ENCODE measurements around the gene PGA4.
"Not testable (repeated sequence)": the region's sequence is repeated elsewhere in the genome, so short reads cannot be mapped to it uniquely, and the experiment has no call there.

Gene PGA4

DNA sequence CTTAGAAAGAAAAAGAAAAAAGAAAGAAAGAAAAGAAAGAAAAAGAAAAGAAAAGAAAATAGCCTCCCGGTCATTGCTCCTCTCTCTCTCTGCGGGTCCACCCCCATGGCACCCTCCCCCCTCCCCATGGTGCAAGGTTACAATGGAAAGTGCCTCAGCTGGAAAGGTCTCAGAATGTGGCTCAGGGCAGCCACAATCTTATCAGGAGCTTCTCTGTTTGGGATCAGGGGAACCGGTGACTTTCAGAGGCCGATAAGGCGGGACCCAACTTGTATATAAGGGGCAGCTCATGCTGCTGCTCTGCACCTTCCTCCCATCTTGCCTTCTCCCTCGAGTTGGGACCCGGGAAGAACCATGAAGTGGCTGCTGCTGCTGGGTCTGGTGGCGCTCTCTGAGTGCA, at the start of gene PGA4:
PGA4 (plus strand) TSS at position 301 of the 400 bp plus-strand sequence; CDS start at position 355, 54 bp downstream.
- DNase-seq, result not testable (repeated sequence)

DNA sequence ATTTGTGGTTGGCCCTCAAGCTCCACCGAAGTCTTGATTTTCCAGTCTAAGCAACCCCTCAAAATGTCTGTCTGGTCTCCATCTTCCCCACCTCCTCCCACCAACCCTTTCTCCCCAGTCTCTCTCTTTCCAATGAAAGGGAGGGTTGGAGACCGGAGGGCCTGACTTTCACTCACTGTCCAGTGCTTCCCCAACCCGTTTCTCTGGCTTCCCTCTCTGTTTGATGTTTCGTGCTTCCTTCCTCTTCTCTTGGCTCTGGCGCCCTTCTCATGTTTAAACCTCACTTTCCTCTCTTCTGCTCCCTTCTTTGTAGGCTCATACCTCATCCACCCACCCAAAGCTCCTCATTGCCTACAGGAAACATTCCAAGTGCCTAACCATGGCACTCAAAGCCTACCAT, 49.8 kb upstream of the PGA4 start:
- no peak for DNase-seq

DNA sequence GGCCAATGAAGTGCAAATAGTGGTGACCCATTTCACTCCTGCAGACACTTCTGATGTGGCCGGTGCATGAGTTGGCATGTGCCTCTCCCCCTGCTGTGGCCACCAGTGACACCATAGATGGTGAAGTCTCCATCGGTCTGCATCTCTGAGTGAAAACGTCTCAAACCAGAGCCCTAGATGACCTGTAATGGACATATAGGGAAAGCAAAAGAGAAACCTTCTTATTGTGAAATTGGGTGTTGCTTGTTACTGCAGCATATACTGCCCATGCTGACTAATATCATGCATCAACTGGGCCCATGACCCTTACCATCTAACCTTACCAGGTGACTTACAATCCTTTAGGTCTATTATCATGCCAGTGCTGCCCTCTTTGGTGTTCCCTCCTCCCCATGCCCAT, 49.3 kb upstream of the PGA4 start:
- DNase-seq, result no peak

GRCh38 chr11:61173456-61173855, 48.7 kb upstream of the PGA4 start:
- no peak for DNase-seq

DNA sequence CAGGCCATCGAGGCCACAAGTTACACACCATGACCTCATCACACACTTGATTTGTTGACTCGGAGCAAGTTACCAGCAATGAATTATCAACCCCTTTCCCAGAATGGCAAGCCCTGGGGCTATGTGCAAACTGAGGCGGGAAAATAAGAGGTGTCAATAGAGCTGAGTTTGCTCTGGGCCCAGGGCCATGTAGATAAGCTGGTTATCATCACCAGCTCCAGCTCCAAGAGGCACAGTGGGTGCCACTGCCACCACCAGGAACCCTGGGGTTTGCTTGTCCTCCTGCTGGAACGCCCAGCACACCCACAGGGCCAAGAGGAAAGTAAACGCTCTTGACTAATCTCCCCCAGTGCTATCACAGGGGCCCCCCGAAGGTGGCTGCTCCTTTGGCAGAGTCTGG, 47.9 kb upstream of the PGA4 start:
- DNase-seq, result no peak

DNA sequence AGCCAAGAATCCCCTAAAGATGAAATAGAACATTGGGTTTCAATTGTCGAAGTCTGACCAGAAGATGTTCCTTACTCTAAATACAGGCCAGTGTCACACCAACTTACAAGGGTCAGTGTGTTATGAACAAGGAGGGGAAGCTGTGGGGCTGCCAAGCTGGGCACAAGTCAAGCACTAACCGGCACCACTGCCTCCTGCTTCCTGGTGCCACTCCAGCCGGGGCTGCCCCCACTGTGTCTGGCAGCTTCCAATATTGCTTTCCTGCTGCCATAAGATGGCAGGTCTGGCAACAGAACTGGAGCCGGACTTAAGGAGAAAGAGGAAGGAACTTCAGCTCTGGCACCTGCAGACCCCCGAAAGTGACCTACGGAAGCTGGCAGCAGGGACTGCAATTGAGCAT, 47.2 kb upstream of the PGA4 start:
- no peak for DNase-seq

DNA sequence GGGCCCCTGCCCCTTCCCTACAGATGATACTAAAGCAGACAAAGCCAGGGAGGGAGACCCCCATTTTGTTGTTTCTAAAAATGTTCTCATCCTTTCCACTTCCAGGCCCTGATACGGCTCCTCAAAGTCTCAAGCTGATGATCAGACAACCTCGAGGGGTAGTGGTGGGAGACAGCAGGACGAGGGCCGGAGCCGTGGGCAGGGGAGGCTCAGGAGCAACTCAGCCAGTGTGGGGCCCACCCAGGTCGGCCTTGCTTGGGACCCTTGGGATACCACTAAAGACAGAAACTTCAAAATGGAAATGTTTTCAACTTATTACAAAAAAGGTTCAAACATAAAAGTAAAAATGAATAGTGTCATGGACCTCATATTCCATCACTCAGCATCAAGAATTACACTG, 45.7 kb upstream of the PGA4 start:
- DNase-seq, result no peak

DNA sequence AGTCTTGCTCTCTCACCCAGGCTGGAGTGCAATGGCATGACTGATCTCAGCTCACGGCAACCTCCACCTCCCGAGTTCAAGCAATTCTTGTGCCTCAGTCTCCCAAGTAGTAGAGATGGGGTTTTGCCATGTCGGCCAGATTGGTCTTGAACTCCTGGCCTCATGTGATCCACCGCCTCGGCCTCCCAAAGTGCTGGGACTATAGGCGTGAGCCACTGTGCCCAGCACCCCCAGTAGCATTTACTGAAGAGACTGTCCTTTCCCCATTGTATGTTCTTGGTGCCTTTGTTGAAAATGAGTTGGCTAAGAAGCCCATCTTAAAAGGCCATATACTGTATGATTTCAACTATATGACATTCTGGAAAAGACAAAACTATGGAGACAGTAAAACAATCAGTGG, 41.9 kb upstream of the PGA4 start:
- not testable (repeated sequence) for DNase-seq

DNA sequence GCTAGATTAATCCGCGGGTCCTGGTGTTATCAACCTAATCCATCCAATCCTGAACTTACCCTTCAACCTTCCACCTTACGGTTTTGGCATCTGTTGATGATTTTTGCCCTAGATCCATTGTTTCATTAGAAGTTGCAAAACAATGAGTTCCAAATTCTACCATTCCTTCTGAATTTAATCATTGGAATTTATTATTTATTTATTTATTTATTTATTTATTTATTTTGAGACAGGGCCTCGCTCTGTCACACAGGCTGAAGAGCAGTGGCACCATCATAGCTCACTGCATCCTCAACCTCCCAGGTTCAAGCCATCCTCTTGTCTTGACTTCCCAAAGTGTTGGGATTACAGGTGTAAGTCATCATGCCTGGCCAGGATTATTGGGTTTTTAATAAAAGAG, 40.7 kb upstream of the PGA4 start:
- no peak for DNase-seq

DNA sequence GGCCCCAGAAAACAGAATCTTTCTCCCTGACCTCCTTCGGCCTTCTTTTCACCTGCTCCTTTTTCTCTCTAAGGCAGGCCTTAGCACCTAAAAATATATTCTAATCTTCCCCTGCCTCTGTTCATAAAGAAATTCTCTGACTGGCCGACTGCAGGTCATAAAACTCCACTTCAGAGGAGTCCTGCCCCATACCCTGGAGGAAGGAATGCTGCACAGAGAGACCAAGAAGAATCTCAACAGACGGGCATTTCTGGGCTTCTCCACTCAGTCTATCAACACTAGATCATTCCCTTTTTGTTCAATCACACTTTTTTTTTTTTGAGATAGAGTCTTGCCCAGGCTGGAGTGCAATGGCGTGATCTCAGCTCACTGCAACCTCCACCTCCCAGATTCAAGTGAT, 38.5 kb upstream of the PGA4 start:
- no peak for DNase-seq

DNA sequence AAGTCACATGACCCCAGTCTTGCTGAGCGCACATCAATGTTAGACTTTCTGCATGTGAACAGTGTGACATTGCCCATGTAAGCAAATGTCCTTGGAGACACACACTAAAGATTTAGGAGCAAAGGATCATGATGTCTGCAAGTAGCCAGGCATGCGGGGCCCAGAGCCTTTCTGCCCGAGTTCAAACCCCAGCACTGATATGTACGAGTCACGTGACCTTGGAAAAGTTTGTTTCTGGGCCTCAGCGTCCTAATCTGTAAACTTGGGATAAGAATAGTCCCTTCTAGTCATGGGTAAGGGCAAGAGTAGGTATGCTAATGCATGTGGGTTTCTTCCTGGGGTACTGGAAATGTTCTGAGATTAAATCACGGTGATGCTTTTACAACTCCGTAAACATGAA, 35.6 kb upstream of the PGA4 start:
- no peak for DNase-seq

- peak; percentile 75 for DNase-seq
These were observed 34.5 kb upstream of the PGA4 start for GRCh38 chr11:61187505-61188130.

GRCh38 chr11:61189933-61190332, 32.2 kb upstream of the PGA4 start:
- no peak for DNase-seq

DNA sequence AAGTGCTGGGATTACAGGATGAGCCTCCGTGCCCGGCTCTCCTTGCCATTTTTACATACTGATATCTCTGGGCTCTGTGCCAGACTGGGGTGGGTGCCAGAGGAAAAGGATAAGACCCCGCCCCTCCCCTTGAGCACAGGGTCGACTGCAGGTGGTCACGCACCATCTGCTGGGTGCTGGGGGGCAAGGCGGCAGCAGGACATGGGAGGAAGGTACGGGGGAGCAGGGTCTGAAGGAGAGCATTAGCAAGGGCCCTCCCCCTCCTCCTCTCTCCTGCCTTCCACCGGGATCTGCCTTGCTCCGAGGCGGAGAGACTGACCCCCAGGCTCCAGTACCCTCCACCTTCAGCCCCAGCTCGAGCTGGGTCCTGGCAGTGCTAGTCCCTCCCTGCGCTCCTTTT, 28.6 kb upstream of the PGA4 start:
- no peak for DNase-seq

GRCh38 chr11:61194169-61194671, 27.9 kb upstream of the PGA4 start:
- DNase-seq, result no peak

GRCh38 chr11:61194981-61195695, 27.0 kb upstream of the PGA4 start:
- no peak for DNase-seq

DNA sequence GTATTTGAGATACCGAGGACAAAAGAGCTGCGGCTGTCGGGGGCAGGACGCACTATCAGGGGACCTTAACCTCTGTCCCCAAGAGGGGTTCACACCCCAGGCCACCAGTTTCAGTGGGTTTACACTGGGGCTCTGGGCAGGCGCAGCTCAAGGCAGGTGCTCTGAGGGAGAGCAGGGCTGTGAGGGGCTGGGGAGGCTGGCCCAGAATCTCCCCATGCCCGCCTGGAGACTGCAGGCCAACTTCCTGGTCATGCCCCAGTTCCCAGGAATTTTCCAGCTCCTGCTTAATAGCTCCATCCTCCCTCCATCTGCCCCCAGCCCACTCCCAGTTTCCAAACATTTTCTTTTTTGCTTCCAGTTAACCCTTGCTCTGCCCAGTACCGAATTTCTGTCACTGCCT, 26.4 kb upstream of the PGA4 start:
- DNase-seq, result no peak

DNA sequence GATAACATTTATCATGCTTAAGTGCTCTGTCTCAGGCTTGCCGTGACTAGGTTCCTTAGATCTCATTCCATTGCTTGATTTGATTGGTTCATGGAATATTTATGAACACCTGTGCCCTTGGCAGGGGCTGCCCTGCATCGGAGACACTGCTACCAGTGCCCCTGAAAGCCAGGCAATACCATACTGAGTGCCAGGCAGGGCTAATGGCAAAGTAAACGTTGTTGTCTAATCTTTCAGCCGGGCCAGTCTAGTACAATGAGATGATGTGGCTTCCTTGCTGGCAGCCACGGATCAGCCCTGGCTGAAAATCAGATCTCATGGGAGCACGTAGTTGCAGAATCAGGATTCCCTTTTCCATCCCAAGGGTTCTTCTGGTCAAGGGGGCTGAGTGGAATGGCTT, 23.8 kb upstream of the PGA4 start:
- no peak for DNase-seq

- no peak for DNase-seq
These were observed 23.1 kb upstream of the PGA4 start for GRCh38 chr11:61198948-61199523.

DNA sequence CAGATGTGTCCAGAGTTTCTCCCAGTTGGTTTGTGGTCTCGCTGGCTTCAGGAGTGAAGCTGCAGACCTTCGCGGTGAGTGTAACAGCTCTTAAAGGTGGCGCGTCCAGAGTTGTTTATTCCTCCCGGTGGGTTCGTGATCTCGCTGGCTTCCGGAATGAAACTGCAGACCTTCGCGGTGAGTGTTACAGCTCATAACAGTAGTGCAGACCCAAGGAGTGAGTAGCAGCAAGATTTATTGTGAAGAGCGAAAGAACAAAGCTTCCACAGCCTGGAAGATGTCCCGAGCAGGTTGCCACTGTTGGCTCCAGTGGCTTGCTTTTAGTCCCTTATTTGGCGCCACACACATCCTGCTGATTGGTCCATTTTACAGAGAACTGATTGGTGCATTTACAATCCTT, 20.7 kb upstream of the PGA4 start:
- no peak for DNase-seq

- not testable (repeated sequence) for DNase-seq
These were observed 19.0 kb upstream of the PGA4 start, which contains the start of gene PGA3 for GRCh38 chr11:61202950-61203746. Gene PGA3, plus strand, starts transcription at chr11:61203515. Its CDS starts 50 bp downstream, at chr11:61203565.

DNA sequence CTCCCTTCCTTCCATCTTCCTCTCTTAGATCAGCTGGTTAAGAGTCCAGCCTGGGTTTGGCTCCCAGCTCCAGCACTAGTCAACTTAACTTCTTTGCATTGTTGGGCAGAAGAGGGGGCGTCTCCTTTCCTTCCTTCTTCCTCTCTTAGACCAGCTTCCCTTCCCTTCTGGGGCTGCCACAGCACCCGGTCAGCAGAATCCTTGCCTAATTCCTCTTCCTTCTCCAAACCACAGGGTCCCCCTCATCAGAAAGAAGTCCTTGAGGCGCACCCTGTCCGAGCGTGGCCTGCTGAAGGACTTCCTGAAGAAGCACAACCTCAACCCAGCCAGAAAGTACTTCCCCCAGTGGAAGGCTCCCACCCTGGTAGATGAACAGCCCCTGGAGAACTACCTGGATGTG, 18.3 kb upstream of the PGA4 start:
- DNase-seq, result not testable (repeated sequence)

GRCh38 chr11:61204502-61205059, 17.6 kb upstream of the PGA4 start:
- not testable (repeated sequence) for DNase-seq

Data from CD4-positive, alpha-beta T cell treated with Interleukin-4 for 4 hours (primary cell).